ENCODE data around the gene DXO.
"Not testable (repeated sequence)": the region's sequence is repeated elsewhere in the genome, so short reads cannot be mapped to it uniquely, and the experiment has no call there.

Gene DXO

GRCh38 chr6:31954511-31954910 is 17.4 kb downstream of the DXO start:
- no peak for DNase-seq

GRCh38 chr6:31952890-31953289 is 19.0 kb downstream of the DXO start:
- no peak for DNase-seq

GRCh38 chr6:31952140-31952805 is 19.7 kb downstream of the DXO start:
- no peak for DNase-seq

GRCh38 chr6:31949926-31950548 is 21.9 kb downstream of the DXO start:
- DNase-seq, result no peak

GRCh38 chr6:31948753-31949413 is 23.1 kb downstream of the DXO start:
- DNase-seq, result no peak

GRCh38 chr6:31948306-31948705 is 23.6 kb downstream of the DXO start:
- DNase-seq, result no peak

GRCh38 chr6:31947864-31948263 is 24.1 kb downstream of the DXO start:
- DNase-seq, result no peak

GRCh38 chr6:31947070-31947675 is 24.8 kb downstream of the DXO start:
- no peak for DNase-seq

- no peak for DNase-seq
Observed at GRCh38 chr6:31946370-31946885, 25.5 kb downstream of the DXO start.

GRCh38 chr6:31945507-31946369 is 26.2 kb downstream of the DXO start, which contains the start of gene CFB:
CFB (plus strand) TSS chr6:31946095; CDS start chr6:31946222, 127 bp downstream.
- no peak for DNase-seq

- no peak for DNase-seq
Observed at GRCh38 chr6:31945154-31945506, 26.8 kb downstream of the DXO start.

GRCh38 chr6:31943742-31944141 is 28.2 kb downstream of the DXO start:
- DNase-seq, result no peak

GRCh38 chr6:31940256-31940664 is 31.7 kb downstream of the DXO start:
- DNase-seq, result no peak

GRCh38 chr6:31935823-31936222 is 36.1 kb downstream of the DXO start:
- DNase-seq, result no peak

GRCh38 chr6:31935021-31935420 is 36.9 kb downstream of the DXO start:
- DNase-seq, result no peak

- DNase-seq, result no peak
Observed at GRCh38 chr6:31933537-31933936, 38.4 kb downstream of the DXO start.

- not testable (repeated sequence) for DNase-seq
Observed at GRCh38 chr6:31932137-31932536, 39.8 kb downstream of the DXO start.

- no peak for DNase-seq
Observed at GRCh38 chr6:31930962-31931361, 41.0 kb downstream of the DXO start.

GRCh38 chr6:31928672-31928939 is 43.3 kb downstream of the DXO start:
- no peak for DNase-seq

GRCh38 chr6:31927863-31928671 is 43.9 kb downstream of the DXO start:
- DNase-seq, result no peak

GRCh38 chr6:31927242-31927862 is 44.6 kb downstream of the DXO start, which contains the start of gene C2:
C2 (plus strand) TSS chr6:31927717; CDS start chr6:31927753, 36 bp downstream.
- DNase-seq, result no peak

Measured in NCI-H446 (cell line).